HG02571 (cell line): ENCODE measurements around the gene AQP9.

Experiments
- ATAC-seq: cut with Tn5 transposase; IDR thresholded peaks from one replicate; pipeline ENCODE4 v1.9.1; 2021; ENCODE audit warnings: mild to moderate bottlenecking, moderate library complexity; ENCODE audit not compliant: unreplicated experiment

The AQP9 gene

GRCh38 chr15:58139276-58139988 lies 1.3 kb downstream of the AQP9 start:
- ATAC-seq = no peak

GRCh38 chr15:58139989-58140522 lies 1.9 kb downstream of the AQP9 start:
- no peak for ATAC-seq

- no peak for ATAC-seq
Observed at GRCh38 chr15:58141894-58142293, 3.7 kb downstream of the AQP9 start.

GRCh38 chr15:58142827-58143461 lies 4.8 kb downstream of the AQP9 start:
- no peak for ATAC-seq

- no peak for ATAC-seq
Observed at GRCh38 chr15:58145606-58146005, 7.4 kb downstream of the AQP9 start.

GRCh38 chr15:58146211-58146610 lies 8.0 kb downstream of the AQP9 start:
- no peak for ATAC-seq

GRCh38 chr15:58146749-58147148 lies 8.6 kb downstream of the AQP9 start:
- no peak for ATAC-seq

GRCh38 chr15:58147171-58147611 lies 9.0 kb downstream of the AQP9 start:
- no peak for ATAC-seq

GRCh38 chr15:58148120-58148519 lies 9.9 kb downstream of the AQP9 start:
- ATAC-seq = no peak

- no peak for ATAC-seq
Observed at GRCh38 chr15:58148633-58149445, 10.7 kb downstream of the AQP9 start.

- ATAC-seq = no peak
Observed at GRCh38 chr15:58154769-58155168, 16.6 kb downstream of the AQP9 start.

GRCh38 chr15:58159827-58160386 lies 21.7 kb downstream of the AQP9 start:
- ATAC-seq = no peak

- ATAC-seq = no peak
Observed at GRCh38 chr15:58161436-58161930, 23.3 kb downstream of the AQP9 start.

GRCh38 chr15:58163985-58164384 lies 25.8 kb downstream of the AQP9 start:
- no peak for ATAC-seq

GRCh38 chr15:58164926-58165325 lies 26.7 kb downstream of the AQP9 start:
- ATAC-seq = no peak

- no peak for ATAC-seq
Observed at GRCh38 chr15:58165661-58166060, 27.5 kb downstream of the AQP9 start.

GRCh38 chr15:58167095-58167691 lies 29.0 kb downstream of the AQP9 start:
- no peak for ATAC-seq

- ATAC-seq = no peak
Observed at GRCh38 chr15:58169934-58170333, 31.8 kb downstream of the AQP9 start.

GRCh38 chr15:58171476-58172061 lies 33.4 kb downstream of the AQP9 start:
- ATAC-seq = no peak

GRCh38 chr15:58174709-58175108 lies 36.5 kb downstream of the AQP9 start:
- ATAC-seq = no peak
